ENCODE results near the gene GXYLT1.
A peak's percentile ranks its signal among the peaks of the same experiment; 100 is the strongest.
"Not testable (repeated sequence)": the region's sequence is repeated elsewhere in the genome, so short reads cannot be mapped to it uniquely, and the experiment has no call there.

The GXYLT1 gene

DNA sequence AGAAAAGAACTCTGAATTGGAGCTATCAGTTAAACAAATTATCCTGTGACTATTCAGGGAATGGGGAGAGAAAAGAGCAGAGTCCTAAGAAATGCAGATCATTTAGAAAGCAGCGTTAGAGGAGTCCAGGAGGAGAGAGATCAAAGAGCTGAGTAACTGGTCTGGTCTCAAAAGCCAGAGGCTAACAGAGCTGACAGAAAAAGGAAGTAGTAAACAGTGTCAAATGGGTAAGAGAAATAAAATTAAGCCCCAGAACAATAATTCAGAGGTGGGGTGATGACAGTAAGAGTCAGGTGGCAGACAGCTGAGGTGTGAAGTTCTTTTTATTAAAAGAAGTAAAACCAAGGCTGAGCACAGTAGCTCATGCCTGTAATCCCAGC is 19.3 kb downstream of the GXYLT1 start:
- no peak overlapping the region for H3K27ac ChIP-seq (ENCODE audit: low read depth, low read length)
- no peak overlapping the region for H3K9ac ChIP-seq (ENCODE audit: low read length)

DNA sequence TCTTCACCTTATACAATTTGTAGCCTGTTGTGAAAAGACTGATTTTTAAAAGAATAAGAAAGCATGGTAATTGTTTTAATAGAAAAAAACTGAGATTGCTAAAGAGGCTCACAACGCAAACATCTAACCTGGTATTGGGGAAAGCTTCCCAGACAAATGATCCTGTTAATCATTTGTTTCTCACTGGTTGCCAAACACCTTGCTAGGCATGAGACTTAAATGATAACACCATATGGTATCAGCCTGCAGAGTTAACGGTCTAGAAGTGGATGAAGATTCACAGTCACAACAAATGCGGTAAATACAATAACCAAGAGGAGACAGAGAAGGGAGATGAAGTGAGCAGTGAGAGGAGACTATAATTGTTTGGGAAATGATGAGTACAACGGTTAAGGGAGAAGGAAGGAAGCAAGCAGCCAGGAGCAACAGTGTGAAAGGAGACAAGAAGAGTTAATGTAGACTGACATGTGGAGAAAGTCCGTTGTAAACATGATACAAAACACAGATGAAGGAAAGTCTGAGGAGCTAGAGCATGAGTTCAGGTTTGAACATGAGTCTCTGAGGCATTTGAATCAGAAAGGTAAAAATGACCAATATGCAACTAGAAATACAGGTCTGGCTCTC is 19.8 kb downstream of the GXYLT1 start:
- peak overlapping the region; percentile 7 for H3K9ac ChIP-seq (ENCODE audit: low read length)
- H3K27me3 ChIP-seq (ENCODE audit: control insufficient read depth, insufficient read depth, low read length), result no peaks in the 10 kb centered on the region
- peaks cover 26% of the 10 kb centered on the region for H3K4me1 ChIP-seq (ENCODE audit: control insufficient read depth, insufficient read depth, low read length)
- H3K36me3 ChIP-seq (ENCODE audit: control insufficient read depth, insufficient read depth, low read length), result no peaks in the 10 kb centered on the region
- H3K27ac ChIP-seq (ENCODE audit: low read depth, low read length), result no peak overlapping the region
- peak overlapping the region; percentile 19; the same call in 1 of the 2 replicates for H3K4me3 ChIP-seq (ENCODE audit: low read depth, low read length)
- no peaks in the 10 kb centered on the region for H3K9me3 ChIP-seq (ENCODE audit: control insufficient read depth, insufficient read depth, low read depth, low read length)

More for the DNA sequence above, 19.3 kb downstream of the GXYLT1 start:
- Histone ChIP-seq H3K4me1 (ENCODE audit: control insufficient read depth, insufficient read depth, low read length) (peaks cover 26% of the 10 kb centered on the region), H3K27me3 (ENCODE audit: control insufficient read depth, insufficient read depth, low read length) (no peaks in the 10 kb centered on the region), H3K36me3 (ENCODE audit: control insufficient read depth, insufficient read depth, low read length) (no peaks in the 10 kb centered on the region), H3K4me3 (ENCODE audit: low read depth, low read length) (peak overlapping the region; percentile 19; the same call in 1 of the 2 replicates), H3K9me3 (ENCODE audit: control insufficient read depth, insufficient read depth, low read depth, low read length) (no peaks in the 10 kb centered on the region)

DNA sequence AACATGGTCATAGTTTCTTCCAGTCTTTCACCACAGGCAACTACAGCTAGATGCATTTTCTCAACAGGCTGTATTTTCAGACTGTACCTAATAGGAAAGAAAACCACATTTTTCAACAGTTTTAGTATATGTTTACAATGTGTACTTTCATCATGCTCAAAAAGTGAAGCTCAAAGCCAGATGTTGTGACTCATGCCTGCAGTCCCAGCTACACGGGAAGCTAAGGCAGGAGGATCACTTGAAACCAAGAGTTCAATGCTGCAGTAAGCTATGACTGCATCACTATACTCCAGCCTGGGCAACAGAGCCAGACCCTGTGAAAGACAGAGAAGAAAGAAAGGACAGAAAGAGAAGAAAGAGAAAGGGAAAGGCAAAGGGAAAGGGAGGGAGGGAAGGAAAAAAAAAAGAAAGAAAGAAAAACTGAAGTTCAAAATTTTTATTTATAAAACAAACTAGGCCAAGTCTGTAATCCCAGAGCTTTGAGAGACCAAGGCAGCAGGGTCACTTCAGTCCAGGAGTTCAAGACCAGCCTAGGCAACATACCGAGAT is 25.5 kb downstream of the GXYLT1 start:
- no peak overlapping the region for H3K4me3 ChIP-seq (ENCODE audit: low read depth, low read length)
- H3K27ac ChIP-seq (ENCODE audit: low read depth, low read length), result no peak overlapping the region
- H3K9ac ChIP-seq (ENCODE audit: low read length), result no peak overlapping the region
- peaks cover 12% of the 10 kb centered on the region for H3K36me3 ChIP-seq (ENCODE audit: control insufficient read depth, insufficient read depth, low read length)
- H3K4me1 ChIP-seq (ENCODE audit: control insufficient read depth, insufficient read depth, low read length), result no peaks in the 10 kb centered on the region
- no peaks in the 10 kb centered on the region for H3K27me3 ChIP-seq (ENCODE audit: control insufficient read depth, insufficient read depth, low read length)
- no peaks in the 10 kb centered on the region; the same call in 1 of the 2 replicates for H3K9me3 ChIP-seq (ENCODE audit: control insufficient read depth, insufficient read depth, low read depth, low read length)

DNA sequence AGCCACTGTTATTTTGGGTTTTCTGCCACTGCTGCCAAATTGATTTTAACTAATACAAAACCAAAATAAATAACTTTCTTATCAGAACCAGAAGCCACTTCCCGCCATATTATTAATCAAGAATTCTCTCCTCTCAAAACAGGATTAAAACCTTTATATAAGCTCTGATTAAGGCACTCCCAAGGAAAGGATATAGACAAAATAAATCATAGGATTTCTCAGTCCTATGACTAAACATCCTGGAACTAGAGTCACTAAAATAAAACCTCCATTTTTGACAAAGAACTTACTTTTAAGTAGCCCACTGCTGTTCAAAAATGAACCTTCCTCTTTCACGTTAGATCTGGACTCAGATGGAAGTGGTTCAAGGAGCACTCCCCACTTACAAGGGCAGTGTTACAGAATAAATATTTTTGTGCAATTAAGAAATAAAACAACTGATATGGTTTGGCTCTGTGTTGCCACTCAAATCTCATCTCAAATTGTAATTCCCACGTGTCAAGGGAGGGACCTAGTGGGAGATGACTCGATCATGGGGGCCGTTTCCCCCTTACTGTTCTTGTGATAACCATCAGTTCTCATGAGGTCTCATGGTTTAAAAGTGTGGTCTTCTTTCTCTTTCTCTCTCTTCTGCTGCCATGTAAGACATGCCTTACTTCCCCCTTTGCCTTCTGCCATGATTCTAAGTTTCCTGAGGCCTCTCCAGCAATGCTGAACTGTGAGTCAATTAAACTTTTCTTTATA is 26.4 kb downstream of the GXYLT1 start:
- Histone ChIP-seq H3K27ac (ENCODE audit: low read depth, low read length) (no peak overlapping the region), H3K36me3 (ENCODE audit: control insufficient read depth, insufficient read depth, low read length) (peaks cover 12% of the 10 kb centered on the region), H3K4me3 (ENCODE audit: low read depth, low read length) (no peak overlapping the region), H3K9ac (ENCODE audit: low read length) (no peak overlapping the region), H3K27me3 (ENCODE audit: control insufficient read depth, insufficient read depth, low read length) (no peaks in the 10 kb centered on the region), H3K9me3 (ENCODE audit: control insufficient read depth, insufficient read depth, low read depth, low read length) (no peaks in the 10 kb centered on the region; the same call in 1 of the 2 replicates), H3K4me1 (ENCODE audit: control insufficient read depth, insufficient read depth, low read length) (no peaks in the 10 kb centered on the region)

DNA sequence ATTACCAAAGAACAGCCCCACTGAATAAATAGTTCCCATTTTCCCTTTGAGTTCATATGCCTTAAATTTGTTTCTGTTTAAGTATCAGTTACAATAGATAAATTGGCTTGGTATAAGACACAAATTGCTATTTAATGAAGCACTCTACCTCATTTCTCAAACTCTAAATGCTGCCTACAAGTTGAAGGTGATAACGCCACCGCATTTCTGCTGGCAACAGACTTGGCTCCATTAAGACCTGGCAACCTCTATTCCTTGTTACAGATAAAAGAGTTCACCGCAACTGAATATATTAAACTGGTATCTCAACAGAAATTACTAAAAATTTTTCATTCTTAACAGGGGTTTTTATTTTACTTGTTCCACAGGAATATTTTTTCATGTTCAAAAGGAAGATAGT is 35.6 kb downstream of the GXYLT1 start:
- H3K27ac ChIP-seq (ENCODE audit: low read depth, low read length), result no peak overlapping the region
- no peaks in the 10 kb centered on the region for H3K4me1 ChIP-seq (ENCODE audit: control insufficient read depth, insufficient read depth, low read length)
- peaks cover 3% of the 10 kb centered on the region; the same call in 1 of the 2 replicates for H3K36me3 ChIP-seq (ENCODE audit: control insufficient read depth, insufficient read depth, low read length)
- no peaks in the 10 kb centered on the region for H3K27me3 ChIP-seq (ENCODE audit: control insufficient read depth, insufficient read depth, low read length)
- H3K4me3 ChIP-seq (ENCODE audit: low read depth, low read length), result no peak overlapping the region
- H3K9ac ChIP-seq (ENCODE audit: low read length), result no peak overlapping the region
- H3K9me3 ChIP-seq (ENCODE audit: control insufficient read depth, insufficient read depth, low read depth, low read length), result peaks cover 13% of the 10 kb centered on the region; the same call in 1 of the 2 replicates

DNA sequence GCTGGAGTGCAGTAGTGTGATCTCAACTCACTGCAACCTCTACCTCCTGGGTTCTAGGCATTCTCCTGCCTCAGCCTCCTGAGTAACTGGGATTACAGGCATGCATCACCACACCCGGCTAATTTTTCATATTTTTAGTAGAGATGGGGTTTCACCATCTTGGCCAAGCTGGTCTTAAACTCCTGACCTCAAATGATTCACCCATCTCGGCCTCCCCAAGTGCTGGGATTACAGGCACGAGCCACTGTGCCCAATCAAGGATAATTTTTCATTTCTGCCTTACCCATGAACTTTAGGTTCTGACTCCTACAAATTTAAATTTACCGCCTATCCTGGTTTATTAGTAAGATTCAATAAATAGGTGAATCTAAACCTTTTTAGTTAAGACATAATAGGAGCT is 37.9 kb downstream of the GXYLT1 start:
- H3K4me3 ChIP-seq (ENCODE audit: low read depth, low read length); H3K27ac ChIP-seq (ENCODE audit: low read depth, low read length); H3K36me3 ChIP-seq (ENCODE audit: control insufficient read depth, insufficient read depth, low read length); H3K9ac ChIP-seq (ENCODE audit: low read length); H3K27me3 ChIP-seq (ENCODE audit: control insufficient read depth, insufficient read depth, low read length); H3K4me1 ChIP-seq (ENCODE audit: control insufficient read depth, insufficient read depth, low read length): not testable (repeated sequence)
- H3K9me3 ChIP-seq (ENCODE audit: control insufficient read depth, insufficient read depth, low read depth, low read length), result peaks cover 13% of the 10 kb centered on the region; the same call in 1 of the 2 replicates

DNA sequence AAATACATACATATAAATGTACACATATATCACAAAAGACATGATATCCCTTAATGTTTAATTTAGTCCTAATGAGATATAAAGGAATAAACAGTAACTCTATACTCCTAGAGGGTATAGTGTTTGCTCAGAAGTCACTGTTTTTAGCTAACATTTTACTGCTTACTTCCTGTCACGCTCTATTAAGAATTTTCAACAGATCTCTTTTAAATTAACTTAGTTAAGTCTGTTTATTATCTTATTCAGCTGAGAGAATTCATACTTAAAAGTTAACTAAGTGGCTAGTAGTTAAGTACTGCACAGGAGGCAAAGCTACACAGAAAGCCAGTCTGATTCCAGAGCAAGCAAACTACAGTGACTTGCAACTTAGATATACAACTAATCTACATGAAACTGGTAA is 39.9 kb downstream of the GXYLT1 start:
- Histone ChIP-seq H3K9ac (ENCODE audit: low read length) (no peak overlapping the region), H3K27me3 (ENCODE audit: control insufficient read depth, insufficient read depth, low read length) (no peaks in the 10 kb centered on the region), H3K4me3 (ENCODE audit: low read depth, low read length) (no peak overlapping the region), H3K27ac (ENCODE audit: low read depth, low read length) (no peak overlapping the region), H3K4me1 (ENCODE audit: control insufficient read depth, insufficient read depth, low read length) (no peaks in the 10 kb centered on the region), H3K36me3 (ENCODE audit: control insufficient read depth, insufficient read depth, low read length) (no peaks in the 10 kb centered on the region; the same call in 1 of the 2 replicates), H3K9me3 (ENCODE audit: control insufficient read depth, insufficient read depth, low read depth, low read length) (no peaks in the 10 kb centered on the region)

DNA sequence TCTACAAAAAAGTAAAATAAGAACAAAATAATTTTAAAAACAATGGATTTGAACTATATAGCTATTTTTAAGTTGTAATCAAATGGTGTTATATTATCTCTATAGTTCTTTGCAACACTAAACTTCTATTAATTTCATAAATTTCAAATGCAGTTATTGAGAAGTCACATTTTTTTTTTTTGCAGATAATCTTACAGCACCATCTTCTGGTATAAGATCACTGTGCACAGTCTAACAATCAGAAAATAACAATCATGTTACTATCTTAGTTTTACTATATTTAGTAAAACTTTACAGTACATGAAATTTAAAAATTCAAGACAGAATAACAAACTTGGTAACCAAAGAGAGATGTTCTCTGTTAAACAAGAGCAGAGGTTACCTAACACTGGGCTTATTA is 40.6 kb downstream of the GXYLT1 start:
- Histone ChIP-seq H3K9me3 (ENCODE audit: control insufficient read depth, insufficient read depth, low read depth, low read length) (no peaks in the 10 kb centered on the region), H3K27ac (ENCODE audit: low read depth, low read length) (no peak overlapping the region), H3K4me1 (ENCODE audit: control insufficient read depth, insufficient read depth, low read length) (no peaks in the 10 kb centered on the region), H3K36me3 (ENCODE audit: control insufficient read depth, insufficient read depth, low read length) (no peaks in the 10 kb centered on the region; the same call in 1 of the 2 replicates), H3K9ac (ENCODE audit: low read length) (no peak overlapping the region), H3K4me3 (ENCODE audit: low read depth, low read length) (no peak overlapping the region), H3K27me3 (ENCODE audit: control insufficient read depth, insufficient read depth, low read length) (no peaks in the 10 kb centered on the region)

DNA sequence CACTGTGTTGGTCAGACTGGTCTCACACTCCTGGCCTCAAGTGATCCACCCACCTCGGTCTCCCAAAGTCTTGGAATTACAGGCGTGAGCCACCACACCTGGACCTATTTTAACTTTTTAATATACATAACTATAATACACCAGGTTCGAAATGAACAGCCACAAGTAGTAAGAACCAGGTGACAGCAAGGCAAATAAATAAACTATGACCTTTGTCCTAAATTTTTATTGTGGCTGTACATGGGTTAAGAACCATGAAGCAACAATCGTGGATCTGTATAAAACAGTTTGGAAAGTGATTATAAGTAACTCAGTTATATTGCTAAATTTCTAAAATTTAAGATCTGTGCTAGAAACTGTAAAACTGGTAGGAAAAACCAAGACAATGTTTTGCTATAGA is 41.5 kb downstream of the GXYLT1 start:
- Histone ChIP-seq H3K9ac (ENCODE audit: low read length) (no peak overlapping the region), H3K36me3 (ENCODE audit: control insufficient read depth, insufficient read depth, low read length) (no peaks in the 10 kb centered on the region), H3K4me3 (ENCODE audit: low read depth, low read length) (no peak overlapping the region), H3K27ac (ENCODE audit: low read depth, low read length) (no peak overlapping the region), H3K27me3 (ENCODE audit: control insufficient read depth, insufficient read depth, low read length) (no peaks in the 10 kb centered on the region), H3K9me3 (ENCODE audit: control insufficient read depth, insufficient read depth, low read depth, low read length) (no peaks in the 10 kb centered on the region), H3K4me1 (ENCODE audit: control insufficient read depth, insufficient read depth, low read length) (no peaks in the 10 kb centered on the region)

DNA sequence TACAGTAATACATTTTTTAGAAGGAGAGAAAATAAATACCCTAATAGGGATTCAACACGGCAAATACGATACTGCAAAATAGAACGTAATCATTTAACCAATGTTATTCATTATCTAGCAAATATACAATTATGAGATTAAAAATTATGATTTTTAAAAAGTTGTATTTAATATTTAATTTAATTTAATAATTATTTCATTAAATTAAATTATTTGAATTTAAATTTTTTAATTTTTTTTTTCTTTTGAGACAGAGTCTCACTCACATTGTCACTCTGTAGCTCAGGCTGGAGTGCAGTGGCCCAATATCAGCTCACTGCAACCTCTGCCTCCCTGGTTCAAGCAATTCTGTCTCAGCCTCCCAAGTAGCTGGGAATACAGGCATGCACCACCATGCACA is 42.0 kb downstream of the GXYLT1 start:
- Histone ChIP-seq H3K27me3 (ENCODE audit: control insufficient read depth, insufficient read depth, low read length) (no peaks in the 10 kb centered on the region), H3K4me1 (ENCODE audit: control insufficient read depth, insufficient read depth, low read length) (no peaks in the 10 kb centered on the region), H3K36me3 (ENCODE audit: control insufficient read depth, insufficient read depth, low read length) (no peaks in the 10 kb centered on the region)

DNA sequence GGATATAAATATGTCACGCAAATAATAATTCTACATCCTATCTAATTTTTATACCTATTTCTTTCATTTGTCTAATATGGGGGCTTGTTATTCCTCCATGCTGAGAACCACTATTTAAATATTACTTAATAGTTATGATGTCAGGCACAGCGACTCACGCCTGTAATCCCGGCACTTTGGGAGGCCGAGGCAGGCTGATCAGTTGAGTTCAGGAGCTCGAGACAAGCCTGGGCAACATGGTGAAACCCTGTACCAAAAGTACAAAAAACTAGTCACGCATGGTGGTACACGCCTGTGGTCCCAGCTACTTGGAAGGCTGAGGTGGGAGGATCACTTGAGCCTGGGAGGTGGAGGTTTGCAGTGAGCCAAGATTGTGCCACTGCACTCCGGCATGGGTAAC is 45.2 kb downstream of the GXYLT1 start:
- H3K27ac ChIP-seq (ENCODE audit: low read depth, low read length), result no peak overlapping the region
- no peaks in the 10 kb centered on the region for H3K27me3 ChIP-seq (ENCODE audit: control insufficient read depth, insufficient read depth, low read length)
- no peak overlapping the region for H3K9ac ChIP-seq (ENCODE audit: low read length)
- peaks cover 10% of the 10 kb centered on the region for H3K36me3 ChIP-seq (ENCODE audit: control insufficient read depth, insufficient read depth, low read length)
- 0 out of 2 replicates have a peak, but pooled peaks cover under 1% of the 10 kb centered on the region for H3K4me1 ChIP-seq (ENCODE audit: control insufficient read depth, insufficient read depth, low read length)
- H3K9me3 ChIP-seq (ENCODE audit: control insufficient read depth, insufficient read depth, low read depth, low read length), result no peaks in the 10 kb centered on the region
- H3K4me3 ChIP-seq (ENCODE audit: low read depth, low read length), result no peak overlapping the region

More for the DNA sequence above, 42.0 kb downstream of the GXYLT1 start:
- H3K27ac ChIP-seq (ENCODE audit: low read depth, low read length), result no peak overlapping the region
- H3K9me3 ChIP-seq (ENCODE audit: control insufficient read depth, insufficient read depth, low read depth, low read length), result no peaks in the 10 kb centered on the region
- H3K4me3 ChIP-seq (ENCODE audit: low read depth, low read length), result no peak overlapping the region
- H3K9ac ChIP-seq (ENCODE audit: low read length), result no peak overlapping the region
